ENCODE measurements around the gene SMARCD3.

SMARCD3 gene

GRCh38 chr7:151206914-151207313 is 41.6 kb downstream of the SMARCD3 start:
- no peak for TF ChIP-seq CTCF (conservative IDR thresholded peaks at IDR 0.05; ENCODE audit: control insufficient read depth, insufficient read depth, low read depth, low read length)
- H3K4me3 ChIP-seq (ENCODE audit: control insufficient read depth, low read depth, low read length) = no peak overlapping the region
- DNase-seq (ENCODE audit: low read depth) = no peak

GRCh38 chr7:151205730-151206129 is 42.8 kb downstream of the SMARCD3 start:
- no peak for TF ChIP-seq CTCF (conservative IDR thresholded peaks at IDR 0.05; ENCODE audit: control insufficient read depth, insufficient read depth, low read depth, low read length)

GRCh38 chr7:151204383-151205032 is 44.0 kb downstream of the SMARCD3 start:
- no peak for TF ChIP-seq CTCF (conservative IDR thresholded peaks at IDR 0.05; ENCODE audit: control insufficient read depth, insufficient read depth, low read depth, low read length)
- no peak for DNase-seq (ENCODE audit: low read depth)
- H3K4me3 ChIP-seq (ENCODE audit: control insufficient read depth, low read depth, low read length) = no peak overlapping the region

More at GRCh38 chr7:151205730-151206129, 42.8 kb downstream of the SMARCD3 start:
- DNase-seq (ENCODE audit: low read depth) = no peak
- H3K4me3 ChIP-seq (ENCODE audit: control insufficient read depth, low read depth, low read length) = no peak overlapping the region

GRCh38 chr7:151202836-151203235 is 45.7 kb downstream of the SMARCD3 start:
- no peak for TF ChIP-seq CTCF (conservative IDR thresholded peaks at IDR 0.05; ENCODE audit: control insufficient read depth, insufficient read depth, low read depth, low read length)
- no peak for DNase-seq (ENCODE audit: low read depth)
- no peak overlapping the region for H3K4me3 ChIP-seq (ENCODE audit: control insufficient read depth, low read depth, low read length)

- TF ChIP-seq CTCF (conservative IDR thresholded peaks at IDR 0.05; ENCODE audit: control insufficient read depth, insufficient read depth, low read depth, low read length) = no peak
- DNase-seq (ENCODE audit: low read depth) = no peak
- H3K4me3 ChIP-seq (ENCODE audit: control insufficient read depth, low read depth, low read length) = no peak overlapping the region
Measured at GRCh38 chr7:151201751-151202150, 46.7 kb downstream of the SMARCD3 start.

- no peak overlapping the region for H3K4me3 ChIP-seq (ENCODE audit: control insufficient read depth, low read depth, low read length)
- no peak for DNase-seq (ENCODE audit: low read depth)
- TF ChIP-seq CTCF (conservative IDR thresholded peaks at IDR 0.05; ENCODE audit: control insufficient read depth, insufficient read depth, low read depth, low read length) = no peak
Measured at GRCh38 chr7:151201344-151201743, 47.1 kb downstream of the SMARCD3 start.

All from fibroblast of mammary gland (primary cell).